ENCODE measurements around the gene UNC119B. TPM values are rescaled to one million over a fixed set of nuclear protein-coding genes. Genes with fewer than 3 reads are reported as not detected.

Gene UNC119B
- polyA plus RNA-seq, 1 experiment = 41.9 TPM

DNA sequence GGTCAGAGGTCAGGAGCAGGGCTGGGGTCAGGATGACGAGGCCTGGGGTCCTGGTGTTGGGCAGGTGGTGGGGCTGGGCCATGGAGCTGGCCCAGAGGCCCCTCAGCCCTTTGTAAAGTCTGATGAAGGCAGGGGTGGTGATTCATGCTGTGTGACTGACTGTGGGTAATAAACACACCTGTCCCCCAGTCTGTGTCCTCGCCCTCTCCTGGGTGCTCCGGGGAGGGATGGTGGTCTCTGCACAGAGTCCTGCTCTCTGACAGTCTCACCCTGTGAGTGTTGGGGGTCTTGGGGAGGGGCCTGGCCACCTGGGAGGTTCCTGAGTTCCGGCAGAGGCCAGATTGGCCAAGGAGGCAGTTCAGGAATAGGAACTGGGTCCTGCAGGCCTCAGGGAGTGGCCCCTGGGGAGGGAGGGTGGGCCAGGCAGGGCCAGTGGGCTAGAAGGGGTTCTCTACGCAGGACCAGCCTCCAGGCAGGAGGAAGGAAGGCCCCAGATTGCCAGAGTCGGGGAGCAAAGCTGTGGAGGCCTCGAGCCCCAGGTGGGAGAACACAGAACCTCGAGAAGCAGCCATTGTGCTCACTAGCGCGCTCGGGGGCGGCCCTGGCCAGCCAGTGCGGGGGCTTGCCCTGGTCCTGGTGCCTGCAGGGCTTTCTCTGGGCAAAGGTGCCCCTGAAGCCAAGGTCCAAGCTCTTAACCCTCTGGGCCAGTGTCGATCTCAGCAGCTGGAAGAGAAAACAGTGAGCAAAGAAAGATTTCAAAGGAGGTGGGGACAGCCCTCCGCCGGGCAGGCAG lies 29.8 kb downstream of the UNC119B start:
- DNase-seq (ENCODE audit: low read depth, low spot score) = no peak
- ChIA-PET CTCF (interaction anchor here (2.6 kb wide), 1 partner anchor 231 kb away, joined by 16 read pairs; no protein-coding TSS in a partner anchor), POLR2A (interaction anchor here (0.5 kb wide), 1 partner anchor 92 kb away, joined by 3 read pairs; no protein-coding TSS in a partner anchor)
- TF ChIP-seq, protein P1, sequence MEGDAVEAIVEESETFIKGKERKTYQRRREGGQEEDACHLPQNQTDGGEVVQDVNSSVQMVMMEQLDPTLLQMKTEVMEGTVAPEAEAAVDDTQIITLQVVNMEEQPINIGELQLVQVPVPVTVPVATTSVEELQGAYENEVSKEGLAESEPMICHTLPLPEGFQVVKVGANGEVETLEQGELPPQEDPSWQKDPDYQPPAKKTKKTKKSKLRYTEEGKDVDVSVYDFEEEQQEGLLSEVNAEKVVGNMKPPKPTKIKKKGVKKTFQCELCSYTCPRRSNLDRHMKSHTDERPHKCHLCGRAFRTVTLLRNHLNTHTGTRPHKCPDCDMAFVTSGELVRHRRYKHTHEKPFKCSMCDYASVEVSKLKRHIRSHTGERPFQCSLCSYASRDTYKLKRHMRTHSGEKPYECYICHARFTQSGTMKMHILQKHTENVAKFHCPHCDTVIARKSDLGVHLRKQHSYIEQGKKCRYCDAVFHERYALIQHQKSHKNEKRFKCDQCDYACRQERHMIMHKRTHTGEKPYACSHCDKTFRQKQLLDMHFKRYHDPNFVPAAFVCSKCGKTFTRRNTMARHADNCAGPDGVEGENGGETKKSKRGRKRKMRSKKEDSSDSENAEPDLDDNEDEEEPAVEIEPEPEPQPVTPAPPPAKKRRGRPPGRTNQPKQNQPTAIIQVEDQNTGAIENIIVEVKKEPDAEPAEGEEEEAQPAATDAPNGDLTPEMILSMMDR (IDR thresholded peaks at IDR 0.05; ENCODE audit: low read depth, low read length) = no peak
- H3K27me3 ChIP-seq (ENCODE audit: control insufficient read depth, insufficient read depth, low read length) = peaks cover 2% of the 10 kb centered on the region
- H3K27ac ChIP-seq (ENCODE audit: low read depth, low read length) = no peak overlapping the region
- H3K4me3 ChIP-seq (ENCODE audit: low read depth, low read length) = no peak overlapping the region
- no peaks in the 10 kb centered on the region; the same call in 1 of the 2 replicates for H3K9me3 ChIP-seq (ENCODE audit: control insufficient read depth, insufficient read depth, low read length)

GRCh38 chr12:120740871-120741270 lies 30.6 kb downstream of the UNC119B start:
- CTCF ChIA-PET = no interaction called here
- POLR2A ChIA-PET = no interaction called here
- Histone ChIP-seq H3K9me3 (ENCODE audit: control insufficient read depth, insufficient read depth, low read length) (no peaks in the 10 kb centered on the region; the same call in 1 of the 2 replicates), H3K27me3 (ENCODE audit: control insufficient read depth, insufficient read depth, low read length) (peaks cover 2% of the 10 kb centered on the region), H3K27ac (ENCODE audit: low read depth, low read length) (no peak overlapping the region), H3K4me3 (ENCODE audit: low read depth, low read length) (no peak overlapping the region)
- no peak for DNase-seq (ENCODE audit: low read depth, low spot score)
- TF ChIP-seq, protein P1 (IDR thresholded peaks at IDR 0.05; ENCODE audit: low read depth, low read length) = no peak

GRCh38 chr12:120741476-120742421 lies 31.5 kb downstream of the UNC119B start:
- POLR2A ChIA-PET = no interaction called here
- CTCF ChIA-PET = no interaction called here
- H3K9me3 ChIP-seq (ENCODE audit: control insufficient read depth, insufficient read depth, low read length) = no peaks in the 10 kb centered on the region; the same call in 1 of the 2 replicates
- H3K4me3 ChIP-seq (ENCODE audit: low read depth, low read length) = no peak overlapping the region
- H3K27ac ChIP-seq (ENCODE audit: low read depth, low read length) = no peak overlapping the region
- DNase-seq (ENCODE audit: low read depth, low spot score) = no peak
- peaks cover 2% of the 10 kb centered on the region for H3K27me3 ChIP-seq (ENCODE audit: control insufficient read depth, insufficient read depth, low read length)
- TF ChIP-seq, protein P1 (IDR thresholded peaks at IDR 0.05; ENCODE audit: low read depth, low read length) = no peak

- POLR2A ChIA-PET = no interaction called here
- CTCF ChIA-PET = no interaction called here
- peaks cover 5% of the 10 kb centered on the region for H3K27me3 ChIP-seq (ENCODE audit: control insufficient read depth, insufficient read depth, low read length)
Observed at GRCh38 chr12:120744922-120745493, 34.8 kb downstream of the UNC119B start.

More at GRCh38 chr12:120744922-120745493, 34.8 kb downstream of the UNC119B start:
- H3K9me3 ChIP-seq (ENCODE audit: control insufficient read depth, insufficient read depth, low read length) = no peaks in the 10 kb centered on the region
- no peak overlapping the region for H3K4me3 ChIP-seq (ENCODE audit: low read depth, low read length)
- no peak for DNase-seq (ENCODE audit: low read depth, low spot score)
- TF ChIP-seq, protein P1 (IDR thresholded peaks at IDR 0.05; ENCODE audit: low read depth, low read length) = no peak
- no peak overlapping the region for H3K27ac ChIP-seq (ENCODE audit: low read depth, low read length)
